ENCODE measurements around the gene UGT1A3.

Gene UGT1A3

DNA sequence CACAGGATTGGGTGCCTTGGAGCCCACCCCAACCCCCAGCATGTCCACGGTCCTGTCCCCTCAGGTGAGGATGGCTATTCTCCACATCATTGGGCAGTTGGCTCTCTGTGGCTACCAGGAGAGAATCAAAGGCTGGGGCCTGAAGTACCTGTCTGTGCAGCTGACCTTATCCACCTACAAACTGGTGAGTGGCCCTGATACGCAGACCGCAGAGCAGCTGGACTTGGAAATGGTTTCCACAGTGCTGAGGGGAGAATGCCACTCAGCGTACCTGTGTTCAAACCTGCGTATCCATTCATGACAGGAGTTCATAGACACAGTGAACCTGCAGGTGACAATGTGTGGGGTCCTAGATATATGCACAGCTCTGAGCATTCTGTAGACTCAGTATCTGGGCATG is 70.9 kb downstream of the UGT1A3 start:
- TF ChIP-seq, protein P1, sequence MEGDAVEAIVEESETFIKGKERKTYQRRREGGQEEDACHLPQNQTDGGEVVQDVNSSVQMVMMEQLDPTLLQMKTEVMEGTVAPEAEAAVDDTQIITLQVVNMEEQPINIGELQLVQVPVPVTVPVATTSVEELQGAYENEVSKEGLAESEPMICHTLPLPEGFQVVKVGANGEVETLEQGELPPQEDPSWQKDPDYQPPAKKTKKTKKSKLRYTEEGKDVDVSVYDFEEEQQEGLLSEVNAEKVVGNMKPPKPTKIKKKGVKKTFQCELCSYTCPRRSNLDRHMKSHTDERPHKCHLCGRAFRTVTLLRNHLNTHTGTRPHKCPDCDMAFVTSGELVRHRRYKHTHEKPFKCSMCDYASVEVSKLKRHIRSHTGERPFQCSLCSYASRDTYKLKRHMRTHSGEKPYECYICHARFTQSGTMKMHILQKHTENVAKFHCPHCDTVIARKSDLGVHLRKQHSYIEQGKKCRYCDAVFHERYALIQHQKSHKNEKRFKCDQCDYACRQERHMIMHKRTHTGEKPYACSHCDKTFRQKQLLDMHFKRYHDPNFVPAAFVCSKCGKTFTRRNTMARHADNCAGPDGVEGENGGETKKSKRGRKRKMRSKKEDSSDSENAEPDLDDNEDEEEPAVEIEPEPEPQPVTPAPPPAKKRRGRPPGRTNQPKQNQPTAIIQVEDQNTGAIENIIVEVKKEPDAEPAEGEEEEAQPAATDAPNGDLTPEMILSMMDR (IDR thresholded peaks at IDR 0.05; ENCODE audit: control insufficient read depth, insufficient read depth, low read depth, low read length, missing control alignments): no peak
- H3K4me3 ChIP-seq (ENCODE audit: control insufficient read depth, low read depth, low read length): no peak overlapping the region
- DNase-seq (ENCODE audit: low read depth): no peak

DNA sequence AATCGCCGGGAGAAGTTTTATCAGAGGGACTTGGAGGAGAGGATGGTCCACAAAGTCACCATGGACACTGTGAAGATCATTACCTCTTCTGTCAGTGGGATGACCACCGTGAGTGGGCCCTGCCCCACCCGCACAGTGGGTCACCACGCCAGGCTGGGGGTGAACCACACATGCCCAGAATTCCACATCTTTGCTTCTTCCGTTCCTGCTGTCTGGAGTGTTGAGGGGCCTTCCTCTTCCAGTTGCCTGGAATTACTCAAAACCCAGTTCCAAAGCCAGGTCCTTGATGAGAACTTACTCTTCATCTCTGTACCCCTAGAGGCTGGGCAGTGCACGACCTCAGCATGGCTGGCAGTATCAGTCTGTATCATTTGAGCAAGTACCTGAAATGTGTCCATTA is 71.4 kb downstream of the UGT1A3 start:
- TF ChIP-seq, protein P1 (IDR thresholded peaks at IDR 0.05; ENCODE audit: control insufficient read depth, insufficient read depth, low read depth, low read length, missing control alignments): no peak
- DNase-seq (ENCODE audit: low read depth): no peak
- H3K4me3 ChIP-seq (ENCODE audit: control insufficient read depth, low read depth, low read length): no peak overlapping the region

DNA sequence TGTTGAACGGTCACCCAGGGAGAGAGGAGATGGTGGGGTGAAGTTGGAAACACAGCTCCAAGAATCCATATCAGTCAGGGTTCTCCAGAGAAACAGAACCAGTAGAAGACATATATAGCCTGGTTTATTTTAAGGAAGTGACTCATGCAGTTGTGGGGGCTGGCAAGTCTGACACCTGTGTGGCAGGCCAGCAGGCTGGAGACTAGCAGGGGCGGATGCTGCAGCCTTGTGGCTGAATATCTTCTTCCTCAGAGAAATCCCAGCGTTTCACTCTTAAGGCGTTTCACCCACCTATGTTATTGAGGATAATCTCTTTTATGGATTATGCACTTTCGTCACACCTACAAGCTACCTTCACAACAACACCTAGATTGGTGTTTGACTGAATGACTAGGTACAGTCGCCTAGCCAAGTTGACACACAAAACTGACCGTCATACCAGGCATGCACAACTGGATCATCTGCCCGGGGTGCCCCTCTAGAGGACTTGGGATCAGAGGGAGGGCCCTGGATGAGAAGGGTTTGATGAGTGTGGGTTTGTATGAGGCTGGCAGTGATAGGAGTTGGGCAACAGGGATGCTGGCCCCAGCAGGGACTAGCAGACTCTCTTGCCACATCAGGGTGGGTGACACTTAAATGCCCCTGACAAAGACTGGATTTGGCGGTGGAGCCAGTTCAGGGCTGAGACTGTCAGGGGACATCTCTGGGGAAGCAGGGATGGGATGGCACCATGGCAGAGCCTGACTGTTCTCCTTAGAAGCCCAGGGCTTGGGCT is 72.7 kb downstream of the UGT1A3 start:
- DNase-seq (ENCODE audit: low read depth): no peak
- H3K4me3 ChIP-seq (ENCODE audit: control insufficient read depth, low read depth, low read length): no peak overlapping the region
- TF ChIP-seq, protein P1 (IDR thresholded peaks at IDR 0.05; ENCODE audit: control insufficient read depth, insufficient read depth, low read depth, low read length, missing control alignments): no peak

DNA sequence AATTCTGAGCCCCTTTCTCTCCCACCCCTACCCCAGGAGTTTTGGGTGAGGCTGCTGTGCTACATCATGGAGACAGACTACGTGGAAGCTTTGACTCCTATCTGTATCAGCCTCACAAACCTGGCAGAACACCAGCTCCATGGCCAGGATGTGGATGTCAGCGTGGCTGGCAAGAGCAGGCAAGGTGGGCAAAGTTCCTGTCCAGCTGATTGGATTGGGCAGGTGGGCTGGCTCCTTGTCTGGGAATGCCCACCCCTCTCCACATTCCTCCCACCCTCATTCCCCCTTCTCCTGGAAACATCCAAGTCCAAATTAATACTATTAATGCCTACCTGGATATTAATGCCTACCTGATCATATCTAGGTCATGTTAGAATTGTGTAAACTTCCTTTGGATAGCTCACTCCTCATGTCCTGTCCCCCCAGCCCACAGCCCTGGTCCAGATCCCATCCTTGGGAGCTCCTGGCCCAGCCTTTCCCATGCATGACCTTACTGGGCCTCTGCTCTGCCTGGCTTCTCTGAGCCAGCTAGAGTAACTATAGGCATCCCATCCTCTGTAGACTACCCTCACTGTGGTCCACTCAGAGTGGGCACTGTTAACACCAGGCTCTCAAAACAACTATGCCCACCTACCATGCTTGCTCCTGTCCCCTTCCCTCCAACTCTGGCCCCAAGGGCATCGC is 73.4 kb downstream of the UGT1A3 start:
- TF ChIP-seq, protein P1 (IDR thresholded peaks at IDR 0.05; ENCODE audit: control insufficient read depth, insufficient read depth, low read depth, low read length, missing control alignments): no peak
- no peak for DNase-seq (ENCODE audit: low read depth)
- H3K4me3 ChIP-seq (ENCODE audit: control insufficient read depth, low read depth, low read length): no peak overlapping the region

DNA sequence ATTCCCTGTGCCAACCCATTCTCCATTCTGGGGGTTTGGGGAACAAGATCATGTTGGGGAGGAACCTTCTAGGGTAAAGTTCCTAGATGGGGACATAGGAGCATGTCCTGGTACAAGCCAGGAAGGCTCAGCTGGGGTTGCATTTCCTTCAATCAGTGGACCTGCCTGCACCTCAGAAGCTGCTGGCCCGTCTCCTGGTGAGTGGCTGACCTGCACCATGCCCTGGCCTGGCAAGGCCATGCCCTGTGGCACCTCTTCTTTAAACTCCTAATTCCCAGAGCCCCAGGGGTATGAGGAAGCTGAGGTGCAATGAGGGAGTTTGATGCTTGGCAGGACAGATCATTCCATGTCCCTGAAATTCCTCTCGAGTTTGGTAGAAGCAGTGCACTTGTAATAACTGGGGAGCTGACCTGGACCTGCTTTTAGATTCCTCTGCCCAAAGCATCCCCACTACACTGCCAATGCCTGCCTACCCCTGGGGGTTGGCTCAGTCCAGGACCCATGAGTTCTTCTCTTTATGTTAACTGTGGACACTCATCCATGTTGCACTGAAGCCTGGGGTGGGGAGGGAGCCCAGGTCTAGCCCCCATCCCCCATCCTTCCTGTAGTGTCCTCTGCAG is 74.6 kb downstream of the UGT1A3 start:
- no peak overlapping the region for H3K4me3 ChIP-seq (ENCODE audit: control insufficient read depth, low read depth, low read length)
- no peak for DNase-seq (ENCODE audit: low read depth)
- TF ChIP-seq, protein P1 (IDR thresholded peaks at IDR 0.05; ENCODE audit: control insufficient read depth, insufficient read depth, low read depth, low read length, missing control alignments): no peak

DNA sequence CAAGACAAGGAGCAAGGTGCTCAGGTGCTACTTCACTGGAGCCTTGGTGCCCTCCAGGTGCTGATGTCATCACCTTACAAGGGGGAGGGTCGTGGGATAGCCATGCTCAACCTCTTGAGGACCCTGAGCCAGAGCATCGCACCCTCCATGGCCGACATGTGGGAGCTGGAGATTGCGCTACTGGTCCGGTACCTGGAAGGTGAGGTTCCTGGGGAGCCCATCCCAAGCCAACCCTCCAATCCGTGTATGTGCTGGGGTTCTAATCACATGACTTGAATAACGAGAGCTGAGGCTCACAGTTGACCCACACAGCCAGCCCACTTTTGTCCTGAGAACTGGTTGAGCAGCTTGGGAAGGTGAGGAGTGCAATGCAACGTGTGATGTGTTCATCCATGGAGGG is 75.2 kb downstream of the UGT1A3 start:
- H3K4me3 ChIP-seq (ENCODE audit: control insufficient read depth, low read depth, low read length): no peak overlapping the region
- no peak for DNase-seq (ENCODE audit: low read depth)
- TF ChIP-seq, protein P1 (IDR thresholded peaks at IDR 0.05; ENCODE audit: control insufficient read depth, insufficient read depth, low read depth, low read length, missing control alignments): no peak
